Endothelial cell (in vitro differentiated cells): ENCODE measurements around the gene SPINK14. TPM values are rescaled to one million over a fixed set of nuclear protein-coding genes. Genes with fewer than 3 reads are reported as not detected.

Source experiments
- DNase-seq: peaks from one replicate; pipeline ENCODE4 v3.0.0; 2021; ENCODE audit warnings: low spot score
- H3K27ac Mint-ChIP-seq: one replicate; pipeline ENCODE4 v1.8.0; 2021; ENCODE audit warnings: mixed read lengths, inconsistent platforms; ENCODE audit not compliant: unreplicated experiment
- H3K27me3 Mint-ChIP-seq: one replicate; pipeline ENCODE4 v1.8.0; 2021; ENCODE audit warnings: mild to moderate bottlenecking, moderate library complexity, mixed read lengths, inconsistent platforms; ENCODE audit not compliant: unreplicated experiment
- H3K36me3 Mint-ChIP-seq: one replicate; pipeline ENCODE4 v1.8.0; 2021; ENCODE audit warnings: mild to moderate bottlenecking, low read depth, mixed read lengths, inconsistent platforms; ENCODE audit not compliant: unreplicated experiment
- H3K4me1 Mint-ChIP-seq: one replicate; pipeline ENCODE4 v1.8.0; 2021; ENCODE audit warnings: mild to moderate bottlenecking, mixed read lengths, inconsistent platforms; ENCODE audit not compliant: unreplicated experiment
- H3K4me3 Mint-ChIP-seq: one replicate; pipeline ENCODE4 v1.8.0; 2021; ENCODE audit warnings: mild to moderate bottlenecking, mixed read lengths, inconsistent platforms; ENCODE audit not compliant: unreplicated experiment
- H3K9me3 Mint-ChIP-seq: one replicate; pipeline ENCODE4 v1.8.0; 2021; ENCODE audit warnings: mixed read lengths, inconsistent platforms; ENCODE audit not compliant: unreplicated experiment
- CTCF ChIP-seq: fragments of 200-600 bp; sonication (generic); IDR thresholded peaks from one replicate; pipeline ENCODE4 v1.5.0; 2021; ENCODE audit warnings: antibody characterized with exemption; ENCODE audit not compliant: unreplicated experiment
- long read RNA-seq: library from polyadenylated mRNA; unstranded; transcript quantifications from one replicate; pipeline ENCODE4 v2.0.0, GENCODE V29; 2020; ENCODE audit not compliant: unreplicated experiment
- total RNA-seq: library from RNA; stranded (reverse); fragmentation: NEBNext Ultra II Directional; extraction: Animal tissue kit (Norgen Biotek cat#: 25700); gene quantifications from one replicate; pipeline ENCODE4 v1.2.1, GENCODE V29; 2021; ENCODE audit not compliant: unreplicated experiment

The SPINK14 gene
- total RNA-seq = not detected
- long read RNA-seq = 0 reads

- Mint-ChIP-seq H3K9me3 (no peaks in the 10 kb centered on the region), H3K27me3 (no peaks in the 10 kb centered on the region), H3K4me3 (no peak within 1 kb of the TSS), H3K27ac (no peak within 1 kb of the TSS), H3K36me3 (no peaks in the 10 kb centered on the region), H3K4me1 (no peaks in the 10 kb centered on the region)
- no peak for DNase-seq
- no peak for TF ChIP-seq CTCF
Measured at GRCh38 chr5:148168246-148168645, at the start of gene SPINK14. Gene SPINK14 (plus strand): TSS chr5:148168546. CDS start chr5:148169733, 1,187 bp downstream.

GRCh38 chr5:148120317-148120716, 48.0 kb upstream of the SPINK14 start:
- Mint-ChIP-seq H3K9me3 (no peaks in the 10 kb centered on the region), H3K4me1 (peaks cover 9% of the 10 kb centered on the region), H3K27me3 (no peaks in the 10 kb centered on the region), H3K27ac (no peak overlapping the region), H3K4me3 (no peak overlapping the region), H3K36me3 (no peaks in the 10 kb centered on the region)
- no peak for TF ChIP-seq CTCF
- DNase-seq = no peak

GRCh38 chr5:148125641-148126040, 42.7 kb upstream of the SPINK14 start:
- Mint-ChIP-seq H3K27me3 (no peaks in the 10 kb centered on the region), H3K4me3 (no peak overlapping the region), H3K9me3 (no peaks in the 10 kb centered on the region), H3K27ac (no peak overlapping the region), H3K4me1 (peaks cover 5% of the 10 kb centered on the region), H3K36me3 (no peaks in the 10 kb centered on the region)
- TF ChIP-seq CTCF = no peak
- DNase-seq = no peak

GRCh38 chr5:148135091-148136048, 33.0 kb upstream of the SPINK14 start:
- no peak for DNase-seq
- no peaks in the 10 kb centered on the region for H3K27me3 Mint-ChIP-seq
- no peak overlapping the region for H3K27ac Mint-ChIP-seq
- H3K4me1 Mint-ChIP-seq = no peaks in the 10 kb centered on the region
- TF ChIP-seq CTCF = no peak
- no peaks in the 10 kb centered on the region for H3K36me3 Mint-ChIP-seq
- no peaks in the 10 kb centered on the region for H3K9me3 Mint-ChIP-seq
- no peak overlapping the region for H3K4me3 Mint-ChIP-seq

GRCh38 chr5:148140846-148141245, 27.5 kb upstream of the SPINK14 start:
- H3K4me1 Mint-ChIP-seq = peaks cover 9% of the 10 kb centered on the region
- no peak for DNase-seq
- TF ChIP-seq CTCF = no peak
- no peaks in the 10 kb centered on the region for H3K9me3 Mint-ChIP-seq
- H3K27ac Mint-ChIP-seq = no peak overlapping the region
- H3K36me3 Mint-ChIP-seq = no peaks in the 10 kb centered on the region
- no peak overlapping the region for H3K4me3 Mint-ChIP-seq
- peaks cover 1% of the 10 kb centered on the region for H3K27me3 Mint-ChIP-seq
